Duodenal mucosa (tissue), 2 donors: Measurements from ENCODE around the gene UNC13B.

Experiments
- H3K27ac ChIP-seq: one replicate; pipeline ENCODE4 v1.7.0; 2013; ENCODE audit warnings: low read depth, low read length
- H3K27me3 ChIP-seq, 2 donors: one replicate each; pipeline ENCODE4 v1.7.0; 2013; ENCODE audit warnings: low read length in 2 of 2, control low read depth in 1 of 2; ENCODE audit not compliant: insufficient read depth in 2 of 2, control insufficient read depth in 1 of 2
- H3K36me3 ChIP-seq, 2 donors: one replicate each; pipeline ENCODE4 v1.7.0; 2013; ENCODE audit warnings: low read length in 2 of 2, control low read depth in 1 of 2; ENCODE audit not compliant: insufficient read depth in 2 of 2, control insufficient read depth in 1 of 2
- H3K4me1 ChIP-seq, 2 donors: one replicate each; pipeline ENCODE4 v1.7.0; 2013; ENCODE audit warnings: low read length in 2 of 2, control low read depth in 1 of 2; ENCODE audit not compliant: insufficient read depth in 2 of 2, control insufficient read depth in 1 of 2
- H3K4me3 ChIP-seq, 2 donors: one replicate each; pipeline ENCODE4 v1.7.0; 2013; ENCODE audit warnings: low read length in 2 of 2, low read depth in 1 of 2
- H3K9ac ChIP-seq, 2 donors: one replicate each; pipeline ENCODE4 v1.7.0; 2013; ENCODE audit warnings: low read length in 2 of 2, low read depth in 1 of 2
- H3K9me3 ChIP-seq, 2 donors: one replicate each; pipeline ENCODE4 v1.7.0; 2013; ENCODE audit warnings: low read length in 2 of 2, control low read depth in 1 of 2; ENCODE audit not compliant: control insufficient read depth in 1 of 2

The UNC13B gene

DNA sequence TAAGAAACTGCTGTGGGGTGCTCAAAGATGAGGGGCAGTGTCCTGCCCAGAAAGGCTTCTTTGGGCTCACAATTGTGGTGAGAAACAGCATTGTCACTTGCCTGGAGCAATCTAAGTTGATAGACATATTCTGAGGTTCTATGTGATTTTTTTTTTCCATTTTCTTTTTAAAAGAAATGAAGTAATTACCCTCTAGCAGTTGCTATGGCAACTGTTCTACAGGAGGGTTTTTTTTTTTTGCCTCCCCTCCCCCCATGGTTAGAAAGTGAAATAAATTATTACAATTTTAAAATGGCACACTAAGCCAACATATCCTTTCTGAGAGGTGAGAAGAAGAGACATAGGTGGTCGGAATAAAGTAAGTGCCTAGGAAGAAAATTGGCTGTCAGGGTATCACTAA, 127.0 kb downstream of the UNC13B start:
- no peak overlapping the region for H3K9ac ChIP-seq
- H3K27me3 ChIP-seq = no peaks in the 10 kb centered on the region
- H3K27ac ChIP-seq = no peak overlapping the region
- H3K36me3 ChIP-seq = no peaks in the 10 kb centered on the region
- H3K9me3 ChIP-seq = no peaks in the 10 kb centered on the region
- no peaks in the 10 kb centered on the region for H3K4me1 ChIP-seq
- no peak overlapping the region for H3K4me3 ChIP-seq

DNA sequence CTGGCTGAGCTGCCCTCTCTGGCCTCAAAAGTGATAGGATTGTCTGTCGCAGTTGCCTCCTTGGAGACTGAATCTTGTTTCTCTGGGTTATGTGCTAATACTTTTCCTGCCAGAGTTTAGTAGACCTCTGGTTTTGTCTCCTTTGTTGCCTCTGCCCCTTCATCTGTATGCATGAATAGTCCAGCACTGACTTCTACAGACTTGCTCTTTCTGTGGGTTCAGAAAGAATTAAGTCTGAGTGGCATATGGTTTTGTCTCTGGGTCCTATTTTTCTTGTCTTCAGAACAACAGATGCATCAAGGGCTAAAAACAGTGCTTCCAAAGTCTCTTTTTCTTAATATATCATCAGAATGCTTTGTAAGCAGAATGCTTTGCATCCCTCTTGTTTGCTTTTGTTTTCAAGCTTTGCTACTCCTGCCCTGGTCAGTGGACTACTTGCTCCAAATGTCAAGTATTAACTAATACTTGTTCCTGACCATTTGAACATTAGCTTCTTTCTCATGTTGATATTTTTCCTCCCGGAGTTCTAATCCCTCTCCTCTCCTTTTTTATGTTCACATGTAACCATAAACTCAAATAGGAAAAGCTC, 131.7 kb downstream of the UNC13B start:
- no peaks in the 10 kb centered on the region for H3K4me1 ChIP-seq
- H3K27ac ChIP-seq = no peak overlapping the region
- H3K9ac ChIP-seq = no peak overlapping the region
- peaks cover 0 to 11% of the 10 kb centered on the region in 2 donors for H3K36me3 ChIP-seq
- no peaks in the 10 kb centered on the region for H3K27me3 ChIP-seq
- H3K4me3 ChIP-seq = no peak overlapping the region
- H3K9me3 ChIP-seq = no peaks in the 10 kb centered on the region

DNA sequence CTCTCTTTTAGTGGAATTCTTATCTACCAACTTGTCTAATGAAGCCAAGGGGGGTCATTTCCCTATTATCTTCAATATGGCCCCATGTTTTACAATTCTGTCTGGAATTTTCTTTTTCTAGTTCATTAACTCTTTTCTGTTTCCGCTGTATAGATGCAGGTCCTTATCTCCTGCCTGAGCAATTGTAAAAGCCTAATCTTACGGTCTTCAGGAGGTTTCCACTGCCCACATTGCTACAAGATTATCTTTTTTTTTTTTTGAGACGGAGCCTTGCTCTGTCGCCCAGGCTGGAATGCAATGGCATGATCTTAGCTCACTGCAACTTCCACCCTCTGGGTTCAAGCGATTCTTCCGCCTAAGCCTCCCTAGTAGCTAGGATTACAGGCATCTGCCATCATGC, 132.3 kb downstream of the UNC13B start:
- H3K4me1 ChIP-seq = no peaks in the 10 kb centered on the region
- H3K27me3 ChIP-seq = no peaks in the 10 kb centered on the region
- no peak overlapping the region for H3K9ac ChIP-seq
- H3K9me3 ChIP-seq = no peaks in the 10 kb centered on the region
- no peak overlapping the region for H3K4me3 ChIP-seq
- H3K36me3 ChIP-seq = peaks cover 0 to 13% of the 10 kb centered on the region in 2 donors
- no peak overlapping the region for H3K27ac ChIP-seq

DNA sequence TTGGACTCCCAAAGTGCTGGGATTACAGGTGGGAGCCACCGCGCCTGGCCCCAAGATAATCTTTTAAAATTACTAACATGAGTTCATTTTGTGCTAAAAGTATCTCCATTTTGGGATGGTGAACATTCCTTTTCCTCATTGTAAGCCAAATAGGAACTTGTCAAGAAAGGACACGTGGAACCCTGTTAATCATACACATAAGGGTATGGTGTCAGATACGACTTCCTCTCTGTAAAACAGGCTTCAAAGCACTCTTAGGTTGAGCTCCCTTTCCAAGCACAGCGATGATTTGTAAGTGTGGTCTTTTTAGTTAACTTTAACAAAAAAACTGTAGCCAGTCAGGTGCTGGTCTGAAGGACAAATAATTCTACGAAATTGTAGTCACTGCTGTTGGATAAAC, 132.7 kb downstream of the UNC13B start:
- Histone ChIP-seq H3K4me3 (no peak overlapping the region), H3K27ac (no peak overlapping the region), H3K4me1 (no peaks in the 10 kb centered on the region), H3K9ac (no peak overlapping the region), H3K36me3 (peaks cover 0 to 13% of the 10 kb centered on the region in 2 donors), H3K9me3 (no peaks in the 10 kb centered on the region), H3K27me3 (no peaks in the 10 kb centered on the region)

DNA sequence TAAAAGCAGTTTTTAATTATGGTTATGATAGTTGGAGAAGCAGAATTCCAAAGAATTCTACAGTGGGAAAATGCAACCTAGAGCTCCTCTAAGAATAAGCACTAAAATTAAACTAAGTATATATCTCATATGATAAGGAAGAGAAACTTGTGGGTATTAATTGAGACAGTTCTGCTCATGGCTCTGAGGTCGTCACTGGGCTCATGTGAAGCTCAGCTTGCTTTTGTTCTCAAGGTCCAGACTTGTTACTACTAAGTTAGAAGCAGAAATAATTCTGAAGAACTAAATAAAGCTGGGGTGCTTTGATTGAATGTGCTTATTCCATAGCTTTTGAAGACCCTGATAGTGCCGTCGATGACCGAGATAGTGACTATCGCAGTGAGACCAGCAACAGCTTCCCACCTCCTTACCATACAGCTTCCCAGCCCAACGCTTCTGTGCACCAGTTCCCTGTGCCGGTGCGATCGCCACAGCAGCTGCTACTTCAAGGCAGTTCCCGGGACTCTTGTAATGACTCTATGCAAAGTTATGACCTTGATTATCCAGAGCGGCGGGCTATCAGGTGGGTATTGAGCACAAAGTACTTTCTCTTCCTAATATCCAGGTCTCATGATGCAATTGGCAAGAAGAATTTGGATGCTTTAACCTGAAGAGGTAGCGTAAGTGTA, 133.7 kb downstream of the UNC13B start:
- Histone ChIP-seq H3K36me3 (peaks cover 0 to 13% of the 10 kb centered on the region in 2 donors), H3K9me3 (no peaks in the 10 kb centered on the region), H3K27ac (no peak overlapping the region), H3K27me3 (no peaks in the 10 kb centered on the region), H3K4me1 (no peaks in the 10 kb centered on the region), H3K4me3 (no peak overlapping the region), H3K9ac (no peak overlapping the region)

DNA sequence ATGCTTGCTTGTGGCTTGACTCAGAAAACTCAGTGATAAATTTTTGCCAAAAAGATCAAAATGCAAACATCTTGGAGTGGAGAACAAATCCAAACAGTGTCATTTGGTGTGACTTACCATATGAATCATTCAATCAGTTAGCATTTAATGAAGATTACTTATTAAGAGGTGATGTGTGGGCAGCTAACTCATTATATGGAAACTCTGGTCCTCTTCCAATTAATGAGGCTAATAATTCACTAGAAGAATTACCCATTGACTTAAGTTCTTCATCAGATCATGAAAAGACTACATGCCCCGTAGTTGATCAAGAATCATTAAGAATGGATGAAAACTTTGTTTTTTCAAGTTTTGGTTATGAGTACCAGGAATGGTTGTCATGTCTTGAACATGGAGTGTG, 141.8 kb downstream of the UNC13B start:
- Histone ChIP-seq H3K27ac (no peak overlapping the region), H3K9ac (no peak overlapping the region), H3K4me1 (no peaks in the 10 kb centered on the region), H3K27me3 (no peaks in the 10 kb centered on the region), H3K4me3 (no peak overlapping the region), H3K9me3 (no peaks in the 10 kb centered on the region), H3K36me3 (peaks cover 0 to under 1% of the 10 kb centered on the region in 2 donors)

DNA sequence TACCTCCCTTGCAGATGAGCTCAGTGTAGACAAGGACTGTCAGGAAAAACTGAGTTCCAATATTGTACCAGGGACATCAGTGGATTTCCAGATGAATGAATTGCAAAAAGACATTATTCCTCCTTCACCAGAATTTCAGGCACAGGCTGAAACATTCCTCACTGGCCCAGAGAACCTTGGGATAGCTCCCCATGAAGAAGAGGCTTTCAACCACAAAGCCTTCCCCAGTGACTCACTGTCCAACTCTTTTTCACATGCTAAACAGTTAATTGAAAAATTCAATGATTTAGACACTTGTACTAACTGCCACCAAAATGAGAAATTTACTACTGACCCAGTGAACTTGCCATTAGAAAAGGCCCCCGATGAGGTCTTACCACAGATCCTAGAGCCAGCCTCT, 144.5 kb downstream of the UNC13B start:
- no peak overlapping the region for H3K4me3 ChIP-seq
- H3K4me1 ChIP-seq = no peaks in the 10 kb centered on the region
- H3K27me3 ChIP-seq = no peaks in the 10 kb centered on the region
- no peak overlapping the region for H3K9ac ChIP-seq
- H3K36me3 ChIP-seq = peaks cover 0 to 10% of the 10 kb centered on the region in 2 donors
- no peak overlapping the region for H3K27ac ChIP-seq
- H3K9me3 ChIP-seq = no peaks in the 10 kb centered on the region

DNA sequence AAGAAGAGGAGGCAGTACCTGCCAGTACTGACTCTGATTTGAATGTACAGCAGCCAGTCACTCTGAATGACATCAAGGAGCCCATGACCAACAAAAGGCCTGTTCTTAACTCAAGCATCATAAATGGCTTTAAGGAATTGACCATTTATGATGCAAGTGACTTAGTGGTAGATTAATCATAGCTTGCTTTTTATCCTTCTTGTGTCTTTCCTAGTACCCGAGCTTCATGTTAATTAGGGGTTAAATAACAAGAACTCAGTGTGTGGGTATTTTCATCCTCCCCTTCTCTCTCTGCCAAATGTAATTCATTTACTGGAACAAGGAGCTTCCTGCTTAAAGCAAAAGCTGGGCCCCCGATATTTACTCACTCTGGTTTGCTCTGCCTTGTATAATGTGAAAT, 146.5 kb downstream of the UNC13B start:
- Histone ChIP-seq H3K4me3 (no peak overlapping the region), H3K27me3 (no peaks in the 10 kb centered on the region), H3K36me3 (peaks cover 0 to 10% of the 10 kb centered on the region in 2 donors), H3K9ac (no peak overlapping the region), H3K4me1 (no peaks in the 10 kb centered on the region), H3K27ac (no peak overlapping the region), H3K9me3 (no peaks in the 10 kb centered on the region)

DNA sequence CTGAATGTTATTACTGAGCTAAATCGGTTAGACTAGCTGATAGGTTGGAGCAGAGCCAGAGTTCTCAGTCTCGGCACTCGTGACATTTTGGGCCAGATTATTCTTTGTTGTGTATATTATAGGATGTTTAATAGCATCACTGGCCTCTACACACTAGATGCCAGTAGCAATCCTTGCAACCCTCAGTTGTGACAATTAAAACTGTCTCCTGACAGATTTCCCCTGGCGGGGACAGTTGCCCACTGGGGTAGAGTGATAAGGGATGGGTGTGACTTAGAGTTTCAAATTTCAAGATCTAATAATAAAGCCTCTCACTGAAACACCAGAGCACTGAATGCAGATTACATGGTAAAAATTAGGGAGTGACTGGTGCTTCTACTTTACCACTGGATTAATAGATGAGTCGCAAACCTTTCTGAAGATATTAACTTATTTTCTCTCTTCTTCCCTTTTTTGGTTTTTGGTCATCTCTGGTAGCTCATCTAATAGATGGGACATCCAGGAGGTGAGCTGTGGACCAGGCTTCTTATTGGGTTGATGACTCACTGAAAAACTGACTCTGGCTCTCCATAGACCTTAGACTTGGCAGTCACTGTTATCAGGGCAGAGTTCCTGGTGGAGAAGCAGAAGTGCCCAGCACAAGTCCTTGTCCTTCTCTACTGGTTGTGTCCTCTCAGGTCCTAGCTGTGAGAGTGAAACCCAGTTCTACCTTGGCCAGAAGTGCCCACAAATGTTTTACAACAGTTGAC, 150.3 kb downstream of the UNC13B start:
- Histone ChIP-seq H3K9ac (no peak overlapping the region), H3K9me3 (no peaks in the 10 kb centered on the region), H3K4me3 (no peak overlapping the region), H3K4me1 (no peaks in the 10 kb centered on the region), H3K27ac (no peak overlapping the region), H3K27me3 (no peaks in the 10 kb centered on the region), H3K36me3 (peaks cover 5 to 17% of the 10 kb centered on the region in 2 donors)

DNA sequence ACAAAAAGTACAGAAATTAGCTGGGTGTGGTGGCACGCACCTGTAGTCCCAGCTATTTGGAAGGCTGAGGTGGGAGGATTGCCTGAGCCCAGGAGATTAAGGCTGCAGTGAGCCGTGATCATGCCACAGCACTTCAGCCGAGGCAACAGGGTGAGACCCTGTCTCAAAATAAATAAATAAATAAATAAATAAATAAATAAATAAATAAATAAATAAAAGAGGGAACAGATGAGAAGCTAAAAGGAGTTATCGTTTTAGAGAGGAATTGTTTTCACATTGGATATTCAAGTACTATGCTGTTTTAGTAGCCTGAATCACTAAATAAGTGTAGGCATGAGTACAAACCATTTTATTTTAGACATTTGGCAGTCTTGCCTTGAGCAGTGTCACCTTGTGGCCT, 151.7 kb downstream of the UNC13B start:
- Histone ChIP-seq H3K9ac (no peak overlapping the region), H3K4me1 (no peaks in the 10 kb centered on the region), H3K9me3 (no peaks in the 10 kb centered on the region), H3K4me3 (no peak overlapping the region), H3K36me3 (peaks cover 5 to 17% of the 10 kb centered on the region in 2 donors), H3K27me3 (no peaks in the 10 kb centered on the region), H3K27ac (no peak overlapping the region)
